GM12892 (cell line): ENCODE data around the gene OSBP.

ENCODE experiments used
- POLR2A ChIP-seq: IDR thresholded peaks from 2 replicates; pipeline ENCODE4 v1.6.1; 2011; ENCODE audit warnings: low read depth, low read length, control low read depth
- POLR2AphosphoS5 ChIP-seq: IDR thresholded peaks from 2 replicates; pipeline ENCODE4 v1.6.1; 2011; ENCODE audit warnings: low read depth, low read length, control low read depth

GRCh38 chr11:59598961-59599360 lies 16.6 kb downstream of the OSBP start:
- TF ChIP-seq POLR2AphosphoS5, result no peak
- TF ChIP-seq POLR2A, result no peak
